Stimulated activated CD4-positive, alpha-beta T cell treated with anti-CD3 and anti-CD28 coated beads, Interleukin-15, amount 100 ng/mL, for 24 hours (primary cell): ENCODE data around the gene ZC3H12D.
"Not testable (repeated sequence)": the region's sequence is repeated elsewhere in the genome, so short reads cannot be mapped to it uniquely, and the experiment has no call there.

Experiments used
- DNase-seq: peaks from one replicate; pipeline ENCODE4 v3.0.0-alpha.2; 2020

The ZC3H12D gene

GRCh38 chr6:149457316-149457884, 27.4 kb downstream of the ZC3H12D start:
- DNase-seq: no peak

GRCh38 chr6:149456311-149457021, 28.3 kb downstream of the ZC3H12D start:
- DNase-seq: no peak

GRCh38 chr6:149455031-149455732, 29.6 kb downstream of the ZC3H12D start:
- DNase-seq: no peak

GRCh38 chr6:149454346-149454848, 30.4 kb downstream of the ZC3H12D start:
- no peak for DNase-seq

GRCh38 chr6:149453597-149454345, 31.0 kb downstream of the ZC3H12D start:
- no peak for DNase-seq

GRCh38 chr6:149452037-149452939, 32.5 kb downstream of the ZC3H12D start:
- DNase-seq: no peak

- no peak for DNase-seq
These were observed 33.3 kb downstream of the ZC3H12D start for GRCh38 chr6:149451376-149452036.

- DNase-seq: no peak
These were observed 34.0 kb downstream of the ZC3H12D start for GRCh38 chr6:149450679-149451375.

- DNase-seq: no peak
These were observed 34.8 kb downstream of the ZC3H12D start for GRCh38 chr6:149449831-149450678.

- DNase-seq: no peak
These were observed 35.9 kb downstream of the ZC3H12D start for GRCh38 chr6:149448821-149449453.

GRCh38 chr6:149446791-149447376, 37.9 kb downstream of the ZC3H12D start:
- DNase-seq: no peak

- no peak for DNase-seq
These were observed 39.2 kb downstream of the ZC3H12D start for GRCh38 chr6:149445573-149445972.

GRCh38 chr6:149445095-149445466, 39.7 kb downstream of the ZC3H12D start:
- DNase-seq: no peak

GRCh38 chr6:149444360-149445094, 40.3 kb downstream of the ZC3H12D start:
- not testable (repeated sequence) for DNase-seq

- no peak for DNase-seq
These were observed 41.2 kb downstream of the ZC3H12D start for GRCh38 chr6:149443411-149444181.

GRCh38 chr6:149441740-149442139, 43.1 kb downstream of the ZC3H12D start:
- DNase-seq: no peak
